Neuronal stem cell (in vitro differentiated cells): Measurements from ENCODE around the gene DNASE1L2.

ENCODE experiments used
- DNase-seq: peaks from one replicate; pipeline ENCODE4 v3.0.0-alpha.2; 2013; ENCODE audit warnings: low spot score
- H2AFZ ChIP-seq: one replicate; pipeline ENCODE4 v1.6.1; 2013; ENCODE audit warnings: mild to moderate bottlenecking, low read length, inconsistent platforms
- H2AK5ac ChIP-seq: 2 replicates; pipeline ENCODE4 v1.6.1; 2013; ENCODE audit warnings: low read depth, mild to moderate bottlenecking, inconsistent platforms, low read length, moderate library complexity, mixed read lengths
- H2BK120ac ChIP-seq: 2 replicates; pipeline ENCODE4 v1.6.1; 2013; ENCODE audit warnings: low read depth, mild to moderate bottlenecking, inconsistent platforms, low read length, moderate library complexity, mixed read lengths
- H2BK12ac ChIP-seq: one replicate; pipeline ENCODE4 v1.6.1; 2013; ENCODE audit warnings: low read length, inconsistent platforms
- H2BK15ac ChIP-seq: 2 replicates; pipeline ENCODE4 v1.6.1; 2013; ENCODE audit warnings: mild to moderate bottlenecking, low read length, inconsistent platforms, mixed read lengths
- H2BK5ac ChIP-seq: one replicate; pipeline ENCODE4 v1.6.1; 2013; ENCODE audit warnings: inconsistent platforms, mild to moderate bottlenecking, low read length, moderate library complexity
- H3K14ac ChIP-seq: one replicate; pipeline ENCODE4 v1.6.1; 2013; ENCODE audit warnings: low read length, inconsistent platforms
- H3K18ac ChIP-seq: 2 replicates; pipeline ENCODE4 v1.6.1; 2013; ENCODE audit warnings: low read length, inconsistent platforms
- H3K23ac ChIP-seq: 2 replicates; pipeline ENCODE4 v1.6.1; 2013; ENCODE audit warnings: low read depth, mild to moderate bottlenecking, mixed read lengths, low read length, inconsistent platforms; ENCODE audit not compliant: poor library complexity
- H3K27ac ChIP-seq: replicated peaks from 3 replicates; pipeline ENCODE4 v1.5.1; 2013; ENCODE audit warnings: low read length, inconsistent platforms
- H3K27me3 ChIP-seq, 3 experiments: 2 replicates each; pipeline ENCODE4 v1.6.1; 2013; ENCODE audit warnings: low read length in 3 of 3, mild to moderate bottlenecking in 2 of 3, inconsistent platforms in 1 of 3, low read depth in 1 of 3, mixed read lengths in 1 of 3, moderate library complexity in 1 of 3; ENCODE audit not compliant: control insufficient read depth in 3 of 3, insufficient read depth in 3 of 3
- H3K36me3 ChIP-seq, 2 donors: replicated peaks in 1 of 2; 2 replicates each; pipeline ENCODE4 v1.6.1; 2013; ENCODE audit warnings: low read length in 2 of 2; ENCODE audit not compliant: control insufficient read depth in 2 of 2, insufficient read depth in 2 of 2
- H3K4ac ChIP-seq: 2 replicates; pipeline ENCODE4 v1.6.1; 2013; ENCODE audit warnings: inconsistent platforms, mild to moderate bottlenecking, low read length, moderate library complexity
- H3K4me1 ChIP-seq, 2 donors: 1 replicate in 1 of 2; 2 replicates in 1 of 2; pipeline ENCODE4 v1.6.1; 2013; ENCODE audit warnings: low read length in 2 of 2, low read depth in 1 of 2; ENCODE audit not compliant: control insufficient read depth in 2 of 2, insufficient read depth in 1 of 2
- H3K4me2 ChIP-seq: one replicate; pipeline ENCODE4 v1.6.1; 2013; ENCODE audit warnings: mild to moderate bottlenecking, low read length, inconsistent platforms; ENCODE audit not compliant: insufficient read depth, poor library complexity, severe bottlenecking
- H3K4me3 ChIP-seq, 2 donors: 2 replicates each; pipeline ENCODE4 v1.5.1; 2013; ENCODE audit warnings: low read length in 2 of 2, mild to moderate bottlenecking in 2 of 2, inconsistent platforms in 1 of 2, moderate library complexity in 1 of 2
- H3K79me1 ChIP-seq: one replicate; pipeline ENCODE4 v1.6.1; 2013; ENCODE audit warnings: low read depth, mild to moderate bottlenecking, inconsistent platforms, low read length, moderate library complexity
- H3K9ac ChIP-seq: one replicate; pipeline ENCODE4 v1.6.1; 2013; ENCODE audit warnings: mild to moderate bottlenecking, low read depth, low read length, inconsistent platforms; ENCODE audit not compliant: poor library complexity
- H3K9me3 ChIP-seq, 2 donors: replicated peaks in 1 of 2; 2 replicates each; pipeline versions ENCODE3 to v1.6.1; 2013; ENCODE audit warnings: low read length in 2 of 2, mild to moderate bottlenecking in 2 of 2, inconsistent platforms in 1 of 2, low read depth in 1 of 2, mixed read lengths in 1 of 2, moderate library complexity in 1 of 2; ENCODE audit not compliant: control insufficient read depth in 2 of 2, insufficient read depth in 1 of 2
- H4K8ac ChIP-seq: one replicate; pipeline ENCODE4 v1.6.1; 2013; ENCODE audit warnings: low read depth, mild to moderate bottlenecking, inconsistent platforms, low read length, moderate library complexity
- H4K91ac ChIP-seq: one replicate; pipeline ENCODE4 v1.6.1; 2013; ENCODE audit warnings: low read length, low read depth, mild to moderate bottlenecking, inconsistent platforms; ENCODE audit not compliant: poor library complexity
- WGBS, 2 donors: extraction: QIAGEN DNeasy Blood & Tissue Kit; methylation state at CpG; one replicate each; pipeline ENCODE4 v1.1.7; 2013; ENCODE audit warnings: missing lambda C conversion rate in 2 of 2, mixed read lengths in 1 of 2; ENCODE audit not compliant: insufficient read length in 2 of 2, insufficient replicate concordance in 1 of 2; ENCODE audit errors: extremely low coverage in 2 of 2; 5-methylcytosine and 5-hydroxymethylcytosine counted together

Gene DNASE1L2

DNA sequence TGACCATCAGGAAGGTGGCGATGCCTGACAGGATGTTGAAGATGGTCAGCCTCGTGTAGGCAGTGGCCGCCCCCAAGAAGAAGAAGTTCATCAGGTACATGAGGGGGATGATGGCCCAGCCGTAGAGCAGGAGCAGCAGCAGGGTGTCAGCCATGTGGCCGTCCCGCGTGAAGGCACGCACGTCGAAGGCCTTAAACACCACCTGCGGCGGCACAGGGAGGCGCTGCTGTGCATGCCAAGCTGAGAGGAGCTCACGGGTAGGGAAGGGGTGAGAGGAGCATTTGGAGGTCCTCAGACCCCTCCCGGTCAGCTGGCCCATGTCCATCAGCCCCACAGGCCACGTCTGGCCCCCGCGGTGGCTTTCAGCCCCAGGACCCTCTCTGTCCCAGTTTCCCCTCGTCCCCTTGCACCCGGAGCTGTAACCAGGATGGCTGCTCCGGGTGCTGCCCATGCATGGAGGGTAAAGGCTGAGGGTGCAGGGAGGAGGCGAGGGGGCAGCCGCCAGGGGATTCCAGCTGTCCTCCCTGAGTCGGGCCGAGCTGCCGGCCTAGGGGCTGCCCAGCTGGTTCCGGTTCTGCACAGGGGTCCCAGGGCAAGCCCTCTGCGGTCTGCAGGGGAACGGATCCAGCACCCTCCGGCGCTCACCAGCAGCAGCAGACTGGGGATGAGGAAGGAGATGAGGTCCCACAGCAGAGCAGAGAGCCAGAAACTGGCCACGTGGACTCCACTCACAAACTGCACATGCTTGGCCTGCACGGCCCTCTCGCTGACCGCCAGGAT lies 48.7 kb downstream of the DNASE1L2 start:
- Histone ChIP-seq H2BK12ac (no peak overlapping the region), H3K9me3 (peaks cover 0 to 2% of the 10 kb centered on the region in 2 donors), H3K18ac (no peak overlapping the region), H3K9ac (no peak overlapping the region), H2BK120ac (no peak overlapping the region), H3K14ac (peak overlapping the region; percentile 63), H3K36me3 (peaks cover 0 to 11% of the 10 kb centered on the region in 2 donors), H2AFZ (no peak overlapping the region), H3K79me1 (no peaks in the 10 kb centered on the region), H3K27ac (no peak overlapping the region), H3K23ac (peak overlapping the region; percentile 75), H3K4me3 (no peak overlapping the region), H4K8ac (no peak overlapping the region), H2BK15ac (no peak overlapping the region), H3K27me3 (no peaks in the 10 kb centered on the region), H2BK5ac (no peak overlapping the region), H2AK5ac (no peak overlapping the region), H4K91ac (no peak overlapping the region), H3K4me1 (no peaks in the 10 kb centered on the region), H3K4ac (no peak overlapping the region), H3K4me2 (no peak overlapping the region)
- WGBS, 2 donors: no CpG with 5 or more reads among the region's 35 CpGs
- no peak for DNase-seq

DNA sequence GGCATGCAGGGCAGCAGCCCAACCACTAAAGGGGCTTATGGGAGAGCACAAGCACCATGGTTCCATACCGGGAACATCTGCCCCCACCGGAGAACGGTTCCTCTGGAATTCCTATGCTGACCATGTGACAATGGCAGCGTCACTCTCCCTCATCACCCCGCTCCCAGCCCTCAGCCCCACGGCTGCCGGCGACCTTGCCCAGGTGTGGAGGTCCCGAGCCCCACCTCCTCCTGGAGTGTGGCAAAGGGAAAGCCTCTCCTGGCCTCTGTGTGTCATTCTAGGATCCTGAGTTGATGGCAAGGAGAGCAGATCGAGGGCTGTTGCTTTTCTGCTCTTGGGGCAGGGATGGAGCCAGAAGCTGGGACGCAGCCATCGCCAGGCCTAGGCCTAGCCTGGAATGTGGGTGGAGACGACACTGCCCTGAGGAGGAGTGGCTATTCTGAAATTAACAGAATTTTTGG lies 49.5 kb downstream of the DNASE1L2 start:
- no CpG with 5 or more reads among the region's 13 CpGs for WGBS, 2 donors
- no peak overlapping the region for H2BK5ac ChIP-seq
- H3K4me3 ChIP-seq: no peak overlapping the region
- peaks cover 0 to 2% of the 10 kb centered on the region in 2 donors for H3K9me3 ChIP-seq
- H3K27ac ChIP-seq: no peak overlapping the region
- DNase-seq: no peak
- H2BK12ac ChIP-seq: no peak overlapping the region
- no peak overlapping the region for H2AK5ac ChIP-seq
- no peaks in the 10 kb centered on the region for H3K4me1 ChIP-seq
- H3K18ac ChIP-seq: no peak overlapping the region
- H2BK15ac ChIP-seq: no peak overlapping the region
- peaks cover 0 to 6% of the 10 kb centered on the region in 2 donors for H3K36me3 ChIP-seq
- no peak overlapping the region for H4K8ac ChIP-seq
- no peaks in the 10 kb centered on the region for H3K79me1 ChIP-seq
- no peak overlapping the region for H2AFZ ChIP-seq
- no peak overlapping the region for H2BK120ac ChIP-seq
- H3K27me3 ChIP-seq: no peaks in the 10 kb centered on the region
- no peak overlapping the region for H3K23ac ChIP-seq
- H3K4me2 ChIP-seq: no peak overlapping the region
- H4K91ac ChIP-seq: no peak overlapping the region
- no peak overlapping the region for H3K4ac ChIP-seq
- H3K14ac ChIP-seq: no peak overlapping the region
- H3K9ac ChIP-seq: no peak overlapping the region

DNA sequence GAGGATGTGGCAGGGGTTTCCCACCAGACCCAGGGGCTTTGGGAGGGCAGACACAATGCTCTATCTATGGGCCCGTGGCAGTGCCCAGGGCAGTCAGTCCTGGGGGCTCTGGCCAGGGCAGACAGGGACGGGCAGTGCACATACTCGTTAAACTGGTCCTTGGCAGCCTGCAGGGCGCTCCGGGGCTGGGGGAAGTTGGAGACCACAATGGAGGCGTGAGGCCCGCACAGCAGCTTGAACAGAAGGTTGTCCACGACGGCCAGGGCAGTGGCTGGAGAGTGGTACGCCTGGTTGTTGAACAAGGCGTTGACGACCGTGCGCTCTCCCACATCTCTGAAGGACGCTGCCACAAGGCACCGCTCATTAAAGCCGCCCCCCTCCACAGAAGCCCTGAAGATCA lies 50.3 kb downstream of the DNASE1L2 start:
- Histone ChIP-seq H4K8ac (no peak overlapping the region), H3K4me2 (no peak overlapping the region), H3K36me3 (peaks cover 0 to 6% of the 10 kb centered on the region in 2 donors), H2BK120ac (no peak overlapping the region), H3K27ac (no peak overlapping the region), H3K4ac (no peak overlapping the region), H3K27me3 (no peaks in the 10 kb centered on the region), H2BK5ac (no peak overlapping the region), H2BK12ac (no peak overlapping the region), H2AFZ (no peak overlapping the region), H3K79me1 (no peaks in the 10 kb centered on the region), H2AK5ac (no peak overlapping the region), H2BK15ac (no peak overlapping the region), H3K18ac (no peak overlapping the region), H3K9me3 (peaks cover 0 to 2% of the 10 kb centered on the region in 2 donors), H4K91ac (no peak overlapping the region), H3K9ac (no peak overlapping the region), H3K4me1 (no peaks in the 10 kb centered on the region), H3K14ac (peak overlapping the region; percentile 44), H3K4me3 (no peak overlapping the region), H3K23ac (no peak overlapping the region)
- DNase-seq: no peak
- WGBS, 2 donors: no CpG with 5 or more reads among the region's 17 CpGs

DNA sequence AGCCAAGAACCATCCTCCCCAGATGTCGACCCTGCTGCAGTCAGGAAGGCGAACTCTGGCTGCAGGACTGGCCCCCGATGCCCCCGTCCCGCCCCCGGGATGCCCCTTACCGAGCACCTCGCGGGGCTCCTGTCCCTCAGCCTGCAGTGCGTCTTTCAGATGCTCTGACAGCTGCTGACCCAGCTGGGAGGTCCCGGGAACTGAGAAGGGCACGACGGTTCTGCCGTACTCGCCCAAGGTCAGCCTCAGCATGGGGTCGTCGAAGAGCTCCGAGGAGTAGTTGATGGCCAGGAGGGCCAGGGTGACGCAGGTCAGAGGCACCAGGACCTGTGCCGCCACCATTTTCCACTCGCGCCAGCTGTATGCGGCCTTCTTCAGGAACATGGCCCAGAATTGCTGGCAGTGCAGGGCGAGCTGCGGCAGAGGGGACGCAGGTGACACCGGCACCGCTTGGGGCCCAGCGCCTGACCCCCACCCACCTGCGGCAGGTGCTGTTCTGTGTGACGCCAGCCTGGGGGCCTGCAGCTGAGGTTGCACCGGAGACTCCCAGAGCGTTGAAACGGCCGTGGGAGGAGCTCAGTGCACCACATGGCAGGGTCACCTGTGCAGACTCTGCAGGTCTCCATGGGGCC lies 51.8 kb downstream of the DNASE1L2 start:
- no peak overlapping the region for H3K18ac ChIP-seq
- no peaks in the 10 kb centered on the region for H3K27me3 ChIP-seq
- no peaks in the 10 kb centered on the region for H3K4me1 ChIP-seq
- no peak overlapping the region for H2BK5ac ChIP-seq
- no peak overlapping the region for H2BK120ac ChIP-seq
- H3K9me3 ChIP-seq: peaks cover 0 to 2% of the 10 kb centered on the region in 2 donors
- H3K36me3 ChIP-seq: peaks cover 0 to 6% of the 10 kb centered on the region in 2 donors
- no peak for DNase-seq
- H3K14ac ChIP-seq: peak overlapping the region; percentile 47
- H3K4ac ChIP-seq: no peak overlapping the region
- H2AK5ac ChIP-seq: no peak overlapping the region
- H3K4me2 ChIP-seq: no peak overlapping the region
- no peak overlapping the region for H4K91ac ChIP-seq
- H3K9ac ChIP-seq: no peak overlapping the region
- peak overlapping the region; percentile 34 for H3K23ac ChIP-seq
- H2BK15ac ChIP-seq: no peak overlapping the region
- H2BK12ac ChIP-seq: no peak overlapping the region
- no peaks in the 10 kb centered on the region for H3K79me1 ChIP-seq
- no peak overlapping the region for H3K27ac ChIP-seq
- no peak overlapping the region for H3K4me3 ChIP-seq
- no CpG with 5 or more reads among the region's 35 CpGs for WGBS, 2 donors
- H4K8ac ChIP-seq: no peak overlapping the region
- H2AFZ ChIP-seq: no peak overlapping the region
